Ascending aorta (tissue), 2 donors: ENCODE measurements around the gene UBE4B. TPM values are rescaled to one million over a fixed set of nuclear protein-coding genes. Genes with fewer than 3 reads are reported as not detected.

Source experiments
- DNase-seq, 2 donors: peaks; one replicate each; pipeline ENCODE4 v3.0.0-alpha.2; 2019; ENCODE audit warnings: low spot score in 2 of 2
- H3K27ac ChIP-seq, 2 donors: fragments of 200-600 bp; sonication (generic); one replicate each; pipeline ENCODE4 v1.5.1; 2016 to 2017; ENCODE audit warnings: mild to moderate bottlenecking in 1 of 2
- H3K27me3 ChIP-seq: fragments of 200-600 bp; sonication (generic); one replicate; pipeline ENCODE4 v1.5.1; 2017
- H3K36me3 ChIP-seq, 2 donors: fragments of 200-600 bp; sonication (generic); one replicate each; pipeline ENCODE4 v1.5.1; 2016
- H3K4me1 ChIP-seq, 2 donors: fragments of 200-600 bp; sonication (generic); one replicate each; pipeline ENCODE4 v1.5.1; 2016 to 2017; ENCODE audit warnings: mild to moderate bottlenecking in 1 of 2
- H3K4me3 ChIP-seq, 2 donors: fragments of 200-600 bp; sonication (generic); one replicate each; pipeline ENCODE4 v1.5.1; 2016 to 2017; ENCODE audit warnings: mild to moderate bottlenecking in 1 of 2
- H3K9me3 ChIP-seq, 2 donors: fragments of 200-600 bp; sonication (generic); one replicate each; pipeline ENCODE4 v1.5.1; 2016
- CTCF ChIP-seq, 3 experiments: fragments of 200-600 bp in 2 of 3; fragments of 450-650 bp in 1 of 3; sonication (generic) in 2 of 3; IDR thresholded peaks; one replicate each; pipeline ENCODE4 v1.5.1; 2016 to 2019; ENCODE audit warnings: antibody characterized with exemption in 3 of 3, mild to moderate bottlenecking in 1 of 3, moderate library complexity in 1 of 3
- intact Hi-C: fragments of 100-400 bp; cut with DNase I; formaldehyde crosslinking; loops from one replicate; pipeline ENCODE4 v1.15.1; 2023
- total RNA-seq: library from RNA; depleted of rRNA; stranded (reverse); fragments of >200 nt; gene quantifications from one replicate; pipeline ENCODE4 v1.1.0, GENCODE V29; 2016

Gene UBE4B
- total RNA-seq, 1 donor from 2014 or later: 35.2 TPM

GRCh38 chr1:10155087-10155712 lies 122.4 kb downstream of the UBE4B start:
- Histone ChIP-seq H3K36me3 (peaks cover 3 to 35% of the 10 kb centered on the region in 2 donors), H3K27ac (peak overlapping the region; percentile 75 to 86), H3K27me3 (no peaks in the 10 kb centered on the region), H3K9me3 (no peaks in the 10 kb centered on the region), H3K4me3 (no peak overlapping the region), H3K4me1 (peaks cover 2 to 20% of the 10 kb centered on the region in 2 donors)
- DNase-seq: no peak
- TF ChIP-seq CTCF (IDR thresholded peaks at IDR 0.05): no peak
- intact Hi-C loops: loop anchor here (2.0 kb wide), 1 partner anchor 122 kb away; the partner anchor contains the start of gene UBE4B

- intact Hi-C loops: loop anchor here (2.0 to 5.0 kb wide), 4 partner anchors 37 to 285 kb away; partner anchors contain the start of gene KIF1B
- peaks cover 21 to 52% of the 10 kb centered on the region in 2 donors for H3K36me3 ChIP-seq
- no peak overlapping the region for H3K4me3 ChIP-seq
- H3K27me3 ChIP-seq: no peaks in the 10 kb centered on the region
- H3K27ac ChIP-seq: peak overlapping the region; percentile 80 to 84
- H3K4me1 ChIP-seq: peaks cover 0 to 21% of the 10 kb centered on the region in 2 donors
- TF ChIP-seq CTCF (IDR thresholded peaks at IDR 0.05): no peak
- no peaks in the 10 kb centered on the region for H3K9me3 ChIP-seq
- DNase-seq: no peak
These were observed 127.4 kb downstream of the UBE4B start for GRCh38 chr1:10160173-10160572.

GRCh38 chr1:10160907-10161490 lies 128.2 kb downstream of the UBE4B start:
- no peak for TF ChIP-seq CTCF (IDR thresholded peaks at IDR 0.05)
- Histone ChIP-seq H3K4me3 (no peak overlapping the region), H3K4me1 (peaks cover 0 to 18% of the 10 kb centered on the region in 2 donors), H3K27ac (peak overlapping the region; percentile 80 to 84), H3K27me3 (no peaks in the 10 kb centered on the region), H3K36me3 (peaks cover 29 to 60% of the 10 kb centered on the region in 2 donors), H3K9me3 (no peaks in the 10 kb centered on the region)
- DNase-seq: no peak
- intact Hi-C loops: loop anchor here (2.0 to 5.0 kb wide), 4 partner anchors 38 to 286 kb away; partner anchors contain the start of gene KIF1B

- no peak overlapping the region for H3K4me3 ChIP-seq
- intact Hi-C loops: loop anchor here (2.0 to 5.0 kb wide), 4 partner anchors 39 to 287 kb away; partner anchors contain the start of gene KIF1B
- peak; percentile 29 to 90 for DNase-seq
- no peak for TF ChIP-seq CTCF (IDR thresholded peaks at IDR 0.05)
- H3K9me3 ChIP-seq: no peaks in the 10 kb centered on the region
- H3K4me1 ChIP-seq: peaks cover 0 to 18% of the 10 kb centered on the region in 2 donors
- H3K36me3 ChIP-seq: peaks cover 33 to 68% of the 10 kb centered on the region in 2 donors
- H3K27me3 ChIP-seq: no peaks in the 10 kb centered on the region
- H3K27ac ChIP-seq: peak overlapping the region; percentile 80 to 84
These were observed 129.0 kb downstream of the UBE4B start for GRCh38 chr1:10161541-10162290.

GRCh38 chr1:10168912-10169514 lies 136.3 kb downstream of the UBE4B start:
- H3K36me3 ChIP-seq: peaks cover 58 to 94% of the 10 kb centered on the region in 2 donors
- no peak overlapping the region for H3K27ac ChIP-seq

More at GRCh38 chr1:10168912-10169514, 136.3 kb downstream of the UBE4B start:
- no peak overlapping the region for H3K4me3 ChIP-seq
- intact Hi-C loops: no loop called here
- no peak for TF ChIP-seq CTCF (IDR thresholded peaks at IDR 0.05)
- no peaks in the 10 kb centered on the region for H3K9me3 ChIP-seq
- no peaks in the 10 kb centered on the region for H3K4me1 ChIP-seq
- DNase-seq: no peak
- H3K27me3 ChIP-seq: no peaks in the 10 kb centered on the region
